HG02885 (cell line): ENCODE results near the gene PLCB1.

Experiments
- ATAC-seq: cut with Tn5 transposase; IDR thresholded peaks from one replicate; pipeline ENCODE4 v1.9.1; 2021; ENCODE audit warnings: mild to moderate bottlenecking; ENCODE audit not compliant: unreplicated experiment, poor library complexity

Gene PLCB1

DNA sequence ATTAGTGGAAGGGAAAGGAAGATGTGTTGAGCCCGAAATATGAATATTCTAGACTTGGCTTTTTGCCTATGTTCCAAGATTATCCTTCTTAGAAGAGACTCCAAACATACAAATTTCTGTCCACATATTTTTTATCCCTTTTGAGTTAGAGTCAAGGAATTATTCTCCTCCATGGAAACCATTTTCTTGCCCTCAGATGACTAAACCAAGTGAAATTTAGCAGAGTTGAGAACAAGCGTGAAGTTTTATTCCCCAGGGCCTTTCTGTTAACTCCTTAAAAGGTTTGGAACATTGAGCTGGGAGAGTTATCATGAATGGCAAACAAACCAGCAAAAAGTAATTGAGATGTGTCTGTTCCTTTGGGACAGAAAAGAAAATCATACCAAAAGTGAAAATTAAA is 650.7 kb downstream of the PLCB1 start:
- no peak for ATAC-seq

DNA sequence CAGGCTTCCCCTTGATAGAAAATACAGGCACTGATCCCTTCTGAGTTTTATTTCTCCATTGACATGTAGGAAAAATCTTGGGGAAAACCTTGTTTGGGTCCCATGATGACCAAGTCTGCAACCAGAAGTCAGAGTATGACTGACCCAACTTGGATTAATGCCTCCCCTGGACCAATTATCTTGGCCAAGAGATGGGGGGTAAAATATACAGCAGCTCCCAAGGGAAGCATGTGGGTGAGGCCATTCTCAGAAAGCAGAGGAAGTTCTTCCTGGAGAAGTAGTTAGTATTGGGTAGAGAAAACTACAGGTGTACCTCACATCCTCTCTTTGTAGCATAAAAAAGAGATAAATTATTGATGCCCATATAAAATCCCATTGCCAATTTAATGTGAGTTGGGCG is 651.7 kb downstream of the PLCB1 start:
- ATAC-seq, result no peak

DNA sequence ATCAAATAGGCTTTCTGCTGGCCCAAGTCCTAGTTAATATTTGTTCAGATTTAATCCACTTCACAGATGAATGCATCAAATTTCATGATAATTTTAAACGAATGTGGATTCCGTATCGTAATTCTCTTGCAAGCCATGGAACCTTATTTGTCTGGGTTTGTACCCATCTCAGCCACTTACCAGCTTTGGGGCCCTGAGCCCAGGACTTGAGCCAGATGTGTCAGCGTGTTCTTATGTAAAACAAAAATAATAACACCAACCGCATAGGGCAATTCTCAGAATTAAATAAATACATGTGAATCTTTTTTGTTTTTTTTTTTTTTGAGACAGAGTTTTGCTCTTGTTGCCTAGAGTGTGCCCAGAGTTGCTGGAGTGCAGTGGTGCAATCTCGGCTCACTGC is 654.3 kb downstream of the PLCB1 start:
- no peak for ATAC-seq

DNA sequence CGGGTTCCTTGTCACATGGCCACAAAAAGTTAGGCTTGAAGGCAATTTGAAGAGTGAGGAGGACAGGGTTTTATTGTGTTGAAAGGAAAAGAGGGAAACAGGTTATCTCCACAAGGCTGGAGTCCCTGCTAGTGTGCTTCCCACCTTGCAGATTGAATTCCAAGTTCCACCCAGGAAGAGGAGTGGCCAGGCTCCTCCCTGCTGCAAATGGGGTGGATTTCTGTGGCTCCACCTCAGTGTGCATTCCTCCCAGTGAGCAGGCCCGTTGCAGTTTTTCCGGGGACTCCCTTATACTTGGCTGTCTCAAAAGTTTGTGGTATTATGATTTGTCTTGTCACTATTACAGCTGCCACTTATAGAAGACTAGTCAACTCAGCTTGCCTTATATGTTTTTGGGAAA is 655.0 kb downstream of the PLCB1 start:
- no peak for ATAC-seq

DNA sequence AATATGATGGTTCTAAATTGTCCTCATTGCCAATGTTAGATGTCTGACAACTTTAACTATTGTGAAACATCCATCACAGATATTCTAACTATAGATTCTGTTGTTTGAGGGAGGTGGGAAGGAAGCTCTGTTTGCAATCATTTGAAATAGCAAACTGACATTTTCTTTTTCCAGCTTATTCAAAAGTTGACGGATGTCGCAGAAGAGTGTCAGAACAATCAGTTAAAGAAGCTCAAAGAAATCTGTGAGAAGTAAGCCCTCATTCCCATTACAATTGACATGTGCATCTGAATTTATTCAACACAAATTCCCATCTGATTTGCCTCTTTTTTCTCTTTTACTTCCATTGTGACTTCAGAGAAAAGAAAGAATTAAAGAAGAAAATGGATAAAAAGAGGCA is 656.2 kb downstream of the PLCB1 start:
- no peak for ATAC-seq

DNA sequence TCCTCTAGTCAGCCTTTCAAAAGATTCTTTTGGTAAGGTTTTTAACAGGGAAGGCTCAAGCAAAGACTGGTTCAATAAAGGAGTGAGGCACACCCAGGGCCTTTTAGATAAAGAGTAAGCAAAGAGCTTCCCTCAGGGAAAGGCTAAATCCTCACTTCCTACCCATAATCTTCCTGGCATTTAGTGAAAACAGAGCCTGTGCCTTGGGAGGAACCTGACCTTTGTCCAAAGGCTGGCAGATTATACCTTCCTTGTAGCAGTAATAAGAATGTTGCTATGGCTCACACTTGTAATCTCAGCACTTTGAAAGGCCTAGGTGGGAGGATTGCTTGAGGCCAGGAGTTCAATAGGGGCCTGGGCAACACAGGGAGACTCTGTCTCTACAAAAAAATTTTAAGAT is 656.8 kb downstream of the PLCB1 start:
- ATAC-seq, result no peak

DNA sequence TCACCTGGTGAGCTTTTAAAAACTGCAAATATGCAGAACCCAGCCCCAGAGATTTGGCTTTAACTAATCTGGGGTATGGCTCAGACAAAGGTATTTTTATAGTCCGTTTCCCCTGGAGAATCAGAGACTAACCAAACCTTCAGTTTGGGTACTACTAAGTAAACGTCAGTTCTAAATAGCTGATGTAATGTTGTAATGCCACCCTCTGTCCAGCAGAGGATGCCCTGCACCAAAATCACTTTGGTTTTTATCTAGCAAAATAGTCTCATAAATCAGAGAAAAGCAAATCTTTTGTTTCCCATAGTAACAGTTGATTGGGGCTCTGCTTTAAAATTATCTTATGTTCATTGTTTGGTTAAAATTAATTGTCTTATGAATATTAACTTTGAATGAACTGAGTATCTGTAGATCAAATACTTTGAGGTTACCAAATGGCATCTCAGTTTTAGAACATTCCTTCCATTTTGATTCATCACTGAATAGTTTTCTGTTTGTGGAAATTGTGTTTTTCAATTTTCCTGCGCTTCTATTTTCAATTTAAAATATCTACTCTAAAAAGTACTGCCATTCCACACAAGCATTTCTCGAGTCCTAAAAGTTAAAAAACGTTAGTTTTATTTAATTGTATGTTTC is 658.5 kb downstream of the PLCB1 start:
- ATAC-seq, result peak; percentile 90

DNA sequence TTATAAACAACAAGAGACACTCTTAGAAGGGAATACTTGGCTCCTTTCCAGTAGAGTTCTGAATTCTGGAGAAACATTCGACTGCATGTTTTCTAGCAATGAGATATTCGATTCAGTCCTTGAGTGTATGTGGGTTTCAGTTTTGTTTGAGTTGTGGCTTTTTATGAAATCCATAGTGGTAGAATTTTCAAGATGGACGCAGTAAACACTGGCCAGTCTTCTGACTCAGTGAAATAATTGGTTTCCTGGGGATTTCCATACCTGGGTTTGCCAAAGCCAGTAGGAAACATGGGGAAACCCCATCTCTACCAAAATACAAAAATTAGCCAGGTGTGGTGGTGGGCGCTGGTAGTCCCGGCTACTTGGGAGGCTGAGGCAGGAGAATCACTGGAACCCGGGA is 663.3 kb downstream of the PLCB1 start:
- no peak for ATAC-seq

DNA sequence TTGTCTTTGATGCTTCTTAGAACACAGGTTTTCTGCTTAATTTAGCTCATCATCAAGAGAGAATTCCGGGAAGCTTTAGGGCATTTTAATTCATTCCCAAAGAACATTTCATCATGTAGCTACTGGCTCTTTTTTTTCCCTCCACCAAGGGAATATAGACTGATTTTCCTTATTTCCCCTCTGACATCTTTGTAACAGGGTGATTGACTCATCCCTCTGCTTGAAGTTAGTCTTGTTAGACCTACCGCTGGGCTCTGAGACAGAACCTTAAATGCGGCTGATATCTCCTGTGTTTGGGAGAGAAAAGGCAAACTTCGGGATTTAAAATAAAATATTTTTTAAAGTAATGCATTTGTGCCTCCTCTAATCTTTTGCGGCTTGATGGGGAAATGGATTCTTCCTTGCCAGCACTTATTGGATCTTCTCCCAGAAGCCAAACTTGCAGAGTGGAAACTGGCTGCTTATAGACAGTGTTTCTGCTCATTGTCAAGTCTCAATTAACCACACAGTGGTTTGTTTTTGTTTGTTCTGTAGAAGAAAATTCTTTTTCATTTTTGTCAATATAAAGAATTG is 664.1 kb downstream of the PLCB1 start:
- no peak for ATAC-seq

DNA sequence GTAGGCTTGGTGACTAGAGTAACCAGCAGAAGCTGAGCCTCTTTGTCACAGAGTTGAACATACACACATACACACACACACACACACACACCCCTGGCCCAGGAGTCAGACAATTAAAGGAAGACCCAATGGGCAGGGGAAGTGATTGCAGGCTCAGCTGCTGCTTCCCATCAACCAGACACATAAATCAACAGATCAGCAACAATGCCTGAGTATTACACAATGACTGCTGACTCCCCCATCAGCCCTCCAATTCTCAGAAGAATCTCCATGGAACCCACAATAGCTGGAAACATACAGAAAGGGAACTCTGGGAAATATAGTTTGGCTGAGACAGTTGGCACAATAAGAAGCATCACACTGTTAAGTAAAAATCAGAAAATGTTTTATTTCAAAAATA is 666.4 kb downstream of the PLCB1 start:
- ATAC-seq, result no peak

DNA sequence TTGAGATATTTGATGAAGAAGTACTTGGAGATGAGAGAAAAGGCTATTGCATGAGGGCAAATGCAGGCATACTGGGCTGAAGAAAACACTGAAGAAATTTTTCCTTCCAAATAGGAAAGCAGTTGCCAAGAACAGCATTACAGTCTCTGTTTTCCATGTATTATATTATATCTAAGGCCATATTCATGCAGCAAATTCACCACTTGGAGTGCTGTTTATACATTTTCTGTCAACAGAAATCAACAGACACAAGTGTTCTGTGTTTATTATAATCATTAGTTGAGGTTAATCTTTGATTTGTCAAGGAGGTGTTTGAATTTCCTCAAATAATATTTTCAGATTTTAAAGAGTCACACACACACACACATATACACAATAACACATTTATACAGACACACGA is 668.0 kb downstream of the PLCB1 start:
- ATAC-seq, result no peak

DNA sequence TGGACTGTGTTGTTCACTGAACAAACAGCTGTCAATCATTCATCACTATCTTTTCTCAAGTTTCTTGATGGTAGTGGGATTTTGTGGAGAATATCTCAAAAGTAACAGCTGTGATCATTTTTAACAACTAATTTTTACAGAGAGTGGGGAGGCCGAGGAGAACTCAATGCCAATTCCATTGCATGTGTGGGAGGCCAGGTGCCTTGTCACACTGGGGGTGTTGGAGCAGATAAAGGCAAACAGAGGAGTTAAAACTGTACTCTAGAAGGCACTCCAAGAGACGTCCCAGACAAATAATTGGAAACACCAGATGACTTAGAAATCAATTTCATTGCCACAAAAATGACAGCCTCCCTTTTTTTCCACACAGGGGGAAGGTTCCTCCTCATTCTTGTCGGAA is 669.6 kb downstream of the PLCB1 start:
- ATAC-seq, result no peak

DNA sequence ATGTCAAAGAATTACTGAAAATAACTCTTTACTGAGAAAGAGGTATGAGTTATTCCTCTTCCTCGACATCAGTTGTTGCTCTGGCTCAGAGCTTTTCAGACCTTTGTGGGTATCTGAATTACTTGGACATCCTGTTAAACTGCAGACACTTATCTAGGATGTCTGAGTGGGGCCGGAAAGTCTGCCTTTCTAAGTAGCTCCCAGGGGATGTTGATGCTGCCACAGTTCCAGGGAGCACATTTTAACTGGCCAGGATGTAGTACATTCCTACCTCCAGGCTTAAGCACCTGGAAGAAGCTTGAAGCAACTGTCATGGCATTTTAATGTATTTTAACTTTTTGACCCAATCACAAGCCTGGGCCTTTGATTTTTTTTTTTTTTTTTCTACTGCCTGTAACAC is 671.0 kb downstream of the PLCB1 start:
- ATAC-seq, result no peak

DNA sequence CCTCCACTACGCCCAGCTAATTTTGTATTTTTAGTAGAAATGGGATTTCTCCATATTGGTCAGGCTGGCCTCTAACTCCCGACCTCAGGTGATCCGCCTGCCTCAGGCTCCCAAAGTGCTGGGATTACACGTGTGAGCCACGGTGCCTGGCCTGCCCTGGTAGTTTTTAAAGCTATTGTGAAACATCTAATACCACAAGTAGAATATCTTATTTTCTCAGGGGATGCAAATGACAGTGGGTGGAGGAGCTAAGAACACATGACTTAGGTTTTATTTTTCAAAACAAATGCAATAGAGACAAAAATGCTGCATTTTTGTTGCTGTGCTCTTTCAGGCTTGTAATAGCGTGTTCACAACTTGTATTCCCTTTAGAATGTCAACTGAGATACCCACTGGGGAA is 671.9 kb downstream of the PLCB1 start:
- ATAC-seq, result no peak

DNA sequence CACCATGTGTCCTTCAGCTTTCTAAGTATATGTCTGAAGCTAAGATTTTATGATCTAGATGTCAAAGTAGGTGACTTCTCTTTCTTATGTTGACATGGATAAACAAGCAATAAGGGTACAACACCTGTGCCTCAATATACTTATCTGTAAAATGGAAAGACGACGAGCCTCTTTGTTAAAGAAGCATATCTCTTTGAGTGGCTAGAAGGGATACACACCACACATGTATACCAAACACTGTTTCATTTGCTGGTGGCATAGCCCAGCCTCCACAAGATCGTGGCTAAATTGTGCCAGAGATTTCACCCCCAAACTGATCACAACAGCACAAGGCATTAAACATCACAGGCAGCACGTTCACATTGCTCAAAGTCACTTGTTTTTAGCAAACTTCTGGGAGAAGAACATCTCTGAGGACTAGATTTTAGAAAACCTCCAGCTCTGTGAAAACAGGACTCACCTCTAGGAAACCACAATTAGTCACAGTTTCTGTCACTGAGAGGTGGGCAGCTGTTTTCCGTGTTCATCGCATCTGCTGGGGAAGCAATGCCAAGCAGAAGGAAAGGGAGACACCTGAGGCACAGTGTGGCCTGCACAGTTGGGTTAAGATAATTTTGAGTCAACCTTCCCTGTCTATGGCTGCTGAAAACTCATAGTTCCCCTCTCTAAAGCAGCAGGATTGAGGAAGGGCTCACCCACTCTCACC is 673.8 kb downstream of the PLCB1 start:
- no peak for ATAC-seq

DNA sequence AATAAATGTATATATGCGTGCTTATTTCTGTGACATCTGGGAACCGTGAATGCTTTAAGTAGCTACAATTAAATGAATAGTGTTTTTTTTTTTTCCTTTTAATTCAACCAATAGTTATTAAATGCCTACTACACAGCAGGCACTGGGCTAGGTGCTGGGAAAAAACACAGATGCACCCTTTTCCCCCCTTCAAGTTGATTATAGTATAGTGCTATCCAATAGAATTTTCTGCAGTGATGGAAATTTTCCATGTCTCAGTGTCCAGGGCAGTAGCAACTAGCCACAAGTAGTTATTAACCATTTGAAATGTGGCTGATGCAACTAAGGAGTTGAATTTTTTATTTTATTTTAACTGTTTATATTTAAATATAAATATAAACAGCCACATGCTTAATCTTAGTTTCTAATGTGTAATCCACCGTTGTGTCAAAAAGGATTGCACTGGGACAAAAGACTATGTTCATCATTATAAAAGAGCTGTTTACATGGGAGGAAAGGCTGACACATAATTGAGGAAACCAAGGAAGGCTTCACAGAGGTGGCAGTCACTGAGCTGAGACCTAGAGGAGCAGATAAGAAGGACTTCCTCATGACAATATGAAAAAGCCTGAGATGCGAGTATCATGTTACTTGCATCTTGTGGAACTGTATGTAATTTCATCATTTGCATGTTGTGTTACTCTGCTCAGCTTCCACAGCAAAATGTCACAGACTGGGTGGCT is 675.6 kb downstream of the PLCB1 start:
- ATAC-seq, result no peak

DNA sequence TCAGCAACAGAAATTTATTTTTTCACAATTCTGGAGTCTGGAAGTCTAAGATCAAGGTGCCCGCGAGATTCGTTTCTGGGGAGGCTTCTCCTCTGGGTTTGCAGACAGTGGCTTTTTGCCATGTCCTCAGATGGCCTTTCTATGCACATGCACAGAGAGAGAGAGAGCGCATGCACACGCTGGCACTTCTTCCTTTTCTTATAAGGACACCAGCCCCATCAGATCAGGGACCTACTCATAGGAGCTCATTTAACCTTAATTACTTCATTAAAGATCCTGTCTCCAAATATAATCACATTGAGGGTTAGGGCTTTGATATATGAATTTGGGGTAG is 676.1 kb downstream of the PLCB1 start:
- ATAC-seq, result no peak

DNA sequence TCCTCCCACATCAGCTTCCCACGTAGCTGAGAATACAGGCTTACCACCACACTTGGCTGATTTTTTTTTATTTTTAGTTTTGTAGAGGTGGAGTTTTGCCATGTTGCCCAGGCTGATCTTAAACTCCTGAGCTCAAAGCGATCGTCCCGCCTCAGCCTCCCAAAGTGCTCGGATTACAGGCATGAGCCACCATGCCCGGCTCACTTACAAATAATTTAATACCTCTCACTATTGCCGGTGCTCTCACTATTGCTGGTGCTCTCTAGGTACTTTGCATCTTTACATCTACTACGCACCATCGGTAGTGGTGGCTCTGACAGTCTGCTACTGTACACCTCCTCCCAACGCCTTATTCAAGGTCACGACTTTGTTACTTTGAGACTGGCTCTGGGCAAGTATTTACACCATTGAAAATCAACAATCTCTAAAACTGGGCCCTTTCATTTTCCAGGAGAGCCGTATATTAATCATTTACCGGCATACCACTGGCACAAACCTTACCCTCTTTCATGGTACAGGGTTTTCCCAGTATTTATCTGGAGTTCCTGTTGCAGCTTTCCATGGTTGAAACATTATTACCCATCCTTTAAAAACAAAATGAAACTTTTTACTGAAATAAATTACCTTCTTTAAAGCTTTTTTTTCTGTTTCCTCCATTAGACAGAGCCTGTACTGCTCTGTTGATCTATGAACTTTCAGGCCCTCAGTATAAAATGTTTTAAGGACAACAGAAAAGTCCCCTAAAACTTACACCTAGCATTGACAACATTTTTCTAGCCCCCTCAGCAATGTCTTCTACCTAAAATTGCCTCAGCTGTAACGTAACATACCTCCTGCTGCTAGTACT is 677.3 kb downstream of the PLCB1 start:
- no peak for ATAC-seq

DNA sequence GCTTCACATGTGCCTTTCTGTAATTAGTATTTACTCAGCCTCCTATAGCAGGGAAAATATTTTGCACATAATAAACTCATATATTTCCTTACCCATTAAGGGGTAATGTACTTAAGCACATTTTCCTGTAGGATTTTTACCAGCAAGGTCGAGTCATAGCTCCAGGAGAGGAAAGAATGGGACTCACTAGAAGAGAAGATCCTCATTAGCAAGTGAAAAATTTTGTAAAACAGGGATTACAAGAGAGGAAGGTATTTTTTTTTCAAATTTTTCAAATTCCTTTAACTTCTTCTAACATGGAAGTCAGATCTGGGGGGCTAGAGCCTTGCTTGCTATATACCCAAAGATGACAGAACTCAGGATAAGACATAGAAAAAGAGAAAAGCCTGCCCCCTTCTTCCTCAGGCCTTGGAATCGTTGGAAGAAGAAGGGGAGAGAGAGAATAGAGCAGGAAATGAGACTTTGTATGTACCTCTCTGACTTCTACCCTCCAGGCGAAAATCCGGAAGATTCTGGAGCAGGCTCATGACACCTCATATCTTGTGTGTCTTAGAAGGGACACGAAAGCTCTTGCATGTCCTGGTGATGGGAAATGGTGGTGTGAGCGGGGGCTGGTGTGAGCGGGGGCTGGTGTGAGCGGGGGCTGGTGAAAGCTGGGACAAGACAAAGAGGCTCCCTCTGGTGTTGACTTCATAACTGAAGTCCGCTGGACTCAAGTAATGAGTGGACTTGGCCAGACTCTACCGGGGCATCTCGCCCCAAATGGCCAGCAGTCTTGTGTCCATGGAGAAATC is 679.9 kb downstream of the PLCB1 start:
- ATAC-seq, result no peak

DNA sequence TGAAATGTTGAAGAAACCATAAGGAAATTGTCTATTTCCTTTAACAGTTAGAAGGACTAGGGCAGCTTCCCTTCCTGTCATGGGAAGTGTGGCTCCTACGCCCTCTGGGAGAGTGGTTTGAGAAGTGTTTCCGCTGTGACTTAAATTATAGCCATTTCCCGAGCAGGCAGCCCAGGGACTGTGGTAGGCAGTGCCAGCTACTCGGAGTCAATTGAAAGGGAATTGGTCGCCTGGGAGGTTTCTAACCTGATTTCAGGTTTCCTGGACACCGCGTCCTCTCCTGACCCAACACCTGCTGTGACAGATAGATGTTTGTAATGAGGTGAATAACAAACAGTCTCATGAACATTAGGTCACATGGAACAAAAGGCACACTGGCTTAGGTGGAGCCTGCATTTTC is 680.8 kb downstream of the PLCB1 start:
- no peak for ATAC-seq
